ENCODE results near the gene LAMA5.

Gene LAMA5

GRCh38 chr20:62274332-62274950, 92.7 kb downstream of the LAMA5 start:
- H3K4me1 ChIP-seq (ENCODE audit: control insufficient read depth, low read depth, low read length): no peaks in the 10 kb centered on the region
- WGBS (ENCODE audit: extremely low coverage, insufficient coverage, low lambda C conversion rate): no CpG with 5 or more reads among the region's 13 CpGs
- H3K27ac ChIP-seq (ENCODE audit: low read depth, low read length): no peak overlapping the region
- H2BK5ac ChIP-seq (ENCODE audit: low read length): no peak overlapping the region
- H2BK15ac ChIP-seq (replicated peaks; ENCODE audit: low read depth): no peak overlapping the region
- H3K79me1 ChIP-seq (ENCODE audit: low read length): no peaks in the 10 kb centered on the region
- no peak overlapping the region for H2AK5ac ChIP-seq (ENCODE audit: low read length)
- H3K23ac ChIP-seq (ENCODE audit: low read length): no peak overlapping the region
- H3K4ac ChIP-seq (ENCODE audit: low read depth, low read length): no peak overlapping the region
- no peak overlapping the region for H3K56ac ChIP-seq (ENCODE audit: low read length)
- peaks cover 4% of the 10 kb centered on the region for H3K36me3 ChIP-seq (ENCODE audit: control insufficient read depth, insufficient read depth, low read length)
- no peak overlapping the region for H3K4me3 ChIP-seq (ENCODE audit: low read length)
- H4K8ac ChIP-seq (ENCODE audit: low read depth, low read length): no peak overlapping the region
- no peak overlapping the region for H3K4me2 ChIP-seq (ENCODE audit: low read length)
- no peaks in the 10 kb centered on the region for H3K79me2 ChIP-seq (ENCODE audit: control insufficient read depth, insufficient read depth, low read length)
- no peak overlapping the region for H3K9ac ChIP-seq (ENCODE audit: low read length)
- DNase-seq: no peak
- no peak overlapping the region for H4K5ac ChIP-seq (ENCODE audit: low read length)
- no peak overlapping the region for H2BK120ac ChIP-seq (ENCODE audit: low read depth, low read length)
- no peaks in the 10 kb centered on the region for H3K27me3 ChIP-seq (ENCODE audit: insufficient read depth, low read length, poor library complexity)
- H3K18ac ChIP-seq (ENCODE audit: low read length): no peak overlapping the region

- no CpG with 5 or more reads among the region's 18 CpGs for WGBS (ENCODE audit: extremely low coverage, insufficient coverage, low lambda C conversion rate)
- H3K36me3 ChIP-seq (ENCODE audit: control insufficient read depth, insufficient read depth, low read length): peaks cover 1% of the 10 kb centered on the region
- H3K4me2 ChIP-seq (ENCODE audit: low read length): no peak overlapping the region
- H3K27ac ChIP-seq (ENCODE audit: low read depth, low read length): no peak overlapping the region
- no peak overlapping the region for H3K56ac ChIP-seq (ENCODE audit: low read length)
- no peak overlapping the region for H3K23ac ChIP-seq (ENCODE audit: low read length)
- H4K5ac ChIP-seq (ENCODE audit: low read length): no peak overlapping the region
- no peaks in the 10 kb centered on the region for H3K79me2 ChIP-seq (ENCODE audit: control insufficient read depth, insufficient read depth, low read length)
- no peak overlapping the region for H3K9ac ChIP-seq (ENCODE audit: low read length)
- H4K8ac ChIP-seq (ENCODE audit: low read depth, low read length): no peak overlapping the region
- no peaks in the 10 kb centered on the region for H3K79me1 ChIP-seq (ENCODE audit: low read length)
- no peaks in the 10 kb centered on the region for H3K27me3 ChIP-seq (ENCODE audit: insufficient read depth, low read length, poor library complexity)
- DNase-seq: no peak
- H3K4me1 ChIP-seq (ENCODE audit: control insufficient read depth, low read depth, low read length): no peaks in the 10 kb centered on the region
- no peak overlapping the region for H2AK5ac ChIP-seq (ENCODE audit: low read length)
- no peak overlapping the region for H3K4ac ChIP-seq (ENCODE audit: low read depth, low read length)
- no peak overlapping the region for H2BK120ac ChIP-seq (ENCODE audit: low read depth, low read length)
- H3K4me3 ChIP-seq (ENCODE audit: low read length): no peak overlapping the region
- no peak overlapping the region for H3K18ac ChIP-seq (ENCODE audit: low read length)
- H2BK5ac ChIP-seq (ENCODE audit: low read length): no peak overlapping the region
- no peak overlapping the region for H2BK15ac ChIP-seq (replicated peaks; ENCODE audit: low read depth)
Observed at GRCh38 chr20:62273416-62273815, 93.7 kb downstream of the LAMA5 start.

GRCh38 chr20:62272200-62272599, 94.9 kb downstream of the LAMA5 start:
- H2BK15ac ChIP-seq (replicated peaks; ENCODE audit: low read depth): no peak overlapping the region
- H3K4me1 ChIP-seq (ENCODE audit: control insufficient read depth, low read depth, low read length): no peaks in the 10 kb centered on the region
- H3K9ac ChIP-seq (ENCODE audit: low read length): no peak overlapping the region
- no peaks in the 10 kb centered on the region for H3K79me2 ChIP-seq (ENCODE audit: control insufficient read depth, insufficient read depth, low read length)
- no peak overlapping the region for H3K23ac ChIP-seq (ENCODE audit: low read length)
- H3K27me3 ChIP-seq (ENCODE audit: insufficient read depth, low read length, poor library complexity): no peaks in the 10 kb centered on the region
- WGBS (ENCODE audit: extremely low coverage, insufficient coverage, low lambda C conversion rate): no CpG with 5 or more reads among the region's 10 CpGs
- peak; percentile 34 for DNase-seq
- H3K27ac ChIP-seq (ENCODE audit: low read depth, low read length): no peak overlapping the region
- H3K4me2 ChIP-seq (ENCODE audit: low read length): no peak overlapping the region
- H3K56ac ChIP-seq (ENCODE audit: low read length): no peak overlapping the region
- peaks cover 1% of the 10 kb centered on the region for H3K36me3 ChIP-seq (ENCODE audit: control insufficient read depth, insufficient read depth, low read length)
- H2BK120ac ChIP-seq (ENCODE audit: low read depth, low read length): no peak overlapping the region
- H4K5ac ChIP-seq (ENCODE audit: low read length): no peak overlapping the region
- H3K4ac ChIP-seq (ENCODE audit: low read depth, low read length): no peak overlapping the region
- H2AK5ac ChIP-seq (ENCODE audit: low read length): no peak overlapping the region
- no peak overlapping the region for H2BK5ac ChIP-seq (ENCODE audit: low read length)
- H3K18ac ChIP-seq (ENCODE audit: low read length): no peak overlapping the region
- H3K4me3 ChIP-seq (ENCODE audit: low read length): no peak overlapping the region
- H3K79me1 ChIP-seq (ENCODE audit: low read length): no peaks in the 10 kb centered on the region
- H4K8ac ChIP-seq (ENCODE audit: low read depth, low read length): no peak overlapping the region

- Histone ChIP-seq H3K9ac (ENCODE audit: low read length) (no peak overlapping the region), H3K36me3 (ENCODE audit: control insufficient read depth, insufficient read depth, low read length) (peaks cover 3% of the 10 kb centered on the region), H3K23ac (ENCODE audit: low read length) (no peak overlapping the region), H2AK5ac (ENCODE audit: low read length) (no peak overlapping the region), H3K4me1 (ENCODE audit: control insufficient read depth, low read depth, low read length) (no peaks in the 10 kb centered on the region), H3K79me1 (ENCODE audit: low read length) (no peaks in the 10 kb centered on the region), H2BK120ac (ENCODE audit: low read depth, low read length) (no peak overlapping the region), H3K4ac (ENCODE audit: low read depth, low read length) (no peak overlapping the region), H4K8ac (ENCODE audit: low read depth, low read length) (no peak overlapping the region), H3K27ac (ENCODE audit: low read depth, low read length) (no peak overlapping the region), H3K79me2 (ENCODE audit: control insufficient read depth, insufficient read depth, low read length) (no peaks in the 10 kb centered on the region), H4K5ac (ENCODE audit: low read length) (no peak overlapping the region), H3K4me3 (ENCODE audit: low read length) (no peak overlapping the region), H2BK5ac (ENCODE audit: low read length) (no peak overlapping the region), H3K27me3 (ENCODE audit: insufficient read depth, low read length, poor library complexity) (no peaks in the 10 kb centered on the region), H3K4me2 (ENCODE audit: low read length) (no peak overlapping the region), H2BK15ac (replicated peaks; ENCODE audit: low read depth) (no peak overlapping the region), H3K18ac (ENCODE audit: low read length) (no peak overlapping the region), H3K56ac (ENCODE audit: low read length) (no peak overlapping the region)
- no CpG with 5 or more reads among the region's 17 CpGs for WGBS (ENCODE audit: extremely low coverage, insufficient coverage, low lambda C conversion rate)
- no peak for DNase-seq
Observed at GRCh38 chr20:62269871-62270270, 97.2 kb downstream of the LAMA5 start.

GRCh38 chr20:62269378-62269777, 97.7 kb downstream of the LAMA5 start:
- no peaks in the 10 kb centered on the region for H3K79me1 ChIP-seq (ENCODE audit: low read length)
- H4K5ac ChIP-seq (ENCODE audit: low read length): no peak overlapping the region
- H2BK120ac ChIP-seq (ENCODE audit: low read depth, low read length): no peak overlapping the region
- no peak overlapping the region for H3K27ac ChIP-seq (ENCODE audit: low read depth, low read length)
- no peak overlapping the region for H2BK15ac ChIP-seq (replicated peaks; ENCODE audit: low read depth)
- H3K36me3 ChIP-seq (ENCODE audit: control insufficient read depth, insufficient read depth, low read length): peaks cover 4% of the 10 kb centered on the region
- no peak overlapping the region for H2AK5ac ChIP-seq (ENCODE audit: low read length)
- no CpG with 5 or more reads among the region's 14 CpGs for WGBS (ENCODE audit: extremely low coverage, insufficient coverage, low lambda C conversion rate)
- no peak overlapping the region for H3K4ac ChIP-seq (ENCODE audit: low read depth, low read length)
- no peak overlapping the region for H3K18ac ChIP-seq (ENCODE audit: low read length)
- DNase-seq: no peak
- no peaks in the 10 kb centered on the region for H3K4me1 ChIP-seq (ENCODE audit: control insufficient read depth, low read depth, low read length)
- H4K8ac ChIP-seq (ENCODE audit: low read depth, low read length): no peak overlapping the region
- H2BK5ac ChIP-seq (ENCODE audit: low read length): no peak overlapping the region
- H3K23ac ChIP-seq (ENCODE audit: low read length): no peak overlapping the region
- no peak overlapping the region for H3K56ac ChIP-seq (ENCODE audit: low read length)
- H3K27me3 ChIP-seq (ENCODE audit: insufficient read depth, low read length, poor library complexity): no peaks in the 10 kb centered on the region
- H3K9ac ChIP-seq (ENCODE audit: low read length): no peak overlapping the region
- H3K79me2 ChIP-seq (ENCODE audit: control insufficient read depth, insufficient read depth, low read length): no peaks in the 10 kb centered on the region
- no peak overlapping the region for H3K4me3 ChIP-seq (ENCODE audit: low read length)
- H3K4me2 ChIP-seq (ENCODE audit: low read length): no peak overlapping the region

GRCh38 chr20:62268228-62268900, 98.7 kb downstream of the LAMA5 start:
- Histone ChIP-seq H3K79me2 (ENCODE audit: control insufficient read depth, insufficient read depth, low read length) (no peaks in the 10 kb centered on the region), H3K36me3 (ENCODE audit: control insufficient read depth, insufficient read depth, low read length) (peaks cover 4% of the 10 kb centered on the region), H3K4ac (ENCODE audit: low read depth, low read length) (no peak overlapping the region), H3K27me3 (ENCODE audit: insufficient read depth, low read length, poor library complexity) (no peaks in the 10 kb centered on the region), H2BK120ac (ENCODE audit: low read depth, low read length) (no peak overlapping the region), H2AK5ac (ENCODE audit: low read length) (no peak overlapping the region), H3K79me1 (ENCODE audit: low read length) (no peaks in the 10 kb centered on the region), H3K56ac (ENCODE audit: low read length) (no peak overlapping the region), H3K4me3 (ENCODE audit: low read length) (no peak overlapping the region), H3K9ac (ENCODE audit: low read length) (no peak overlapping the region), H3K18ac (ENCODE audit: low read length) (no peak overlapping the region), H4K8ac (ENCODE audit: low read depth, low read length) (no peak overlapping the region), H3K4me2 (ENCODE audit: low read length) (no peak overlapping the region), H4K5ac (ENCODE audit: low read length) (no peak overlapping the region), H3K23ac (ENCODE audit: low read length) (no peak overlapping the region), H2BK15ac (replicated peaks; ENCODE audit: low read depth) (no peak overlapping the region), H3K27ac (ENCODE audit: low read depth, low read length) (no peak overlapping the region), H3K4me1 (ENCODE audit: control insufficient read depth, low read depth, low read length) (no peaks in the 10 kb centered on the region), H2BK5ac (ENCODE audit: low read length) (no peak overlapping the region)
- WGBS (ENCODE audit: extremely low coverage, insufficient coverage, low lambda C conversion rate): no CpG with 5 or more reads among the region's 7 CpGs
- DNase-seq: no peak
